GM12872 (cell line): ENCODE data around the gene SLIT1.

ENCODE experiments used
- TF ChIP-seq, protein P1 (sequence below): IDR thresholded peaks from 3 replicates; pipeline ENCODE4 v1.5.1; 2011; ENCODE audit warnings: low read depth, mild to moderate bottlenecking, low read length, moderate library complexity; ENCODE audit not compliant: insufficient read depth

The SLIT1 gene

DNA sequence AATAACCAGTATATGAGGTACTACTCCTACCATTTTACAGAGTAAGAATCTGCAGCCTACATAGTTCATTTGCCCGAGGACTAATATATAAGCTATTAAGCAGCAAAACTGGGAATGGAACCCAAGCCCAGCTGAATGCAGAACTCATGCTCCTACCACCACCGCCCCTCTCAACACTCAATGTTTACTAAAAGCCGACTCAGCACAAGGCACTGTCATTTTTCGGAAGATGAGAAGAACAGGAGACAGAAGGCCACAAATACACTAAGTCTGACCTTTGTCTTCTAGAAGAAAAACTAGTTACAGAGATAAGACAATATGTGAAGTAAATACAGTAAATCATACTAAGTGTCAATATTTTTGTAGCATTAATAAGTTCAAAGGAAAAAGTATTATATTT is 40.6 kb upstream of the SLIT1 start:
- TF ChIP-seq, protein P1, sequence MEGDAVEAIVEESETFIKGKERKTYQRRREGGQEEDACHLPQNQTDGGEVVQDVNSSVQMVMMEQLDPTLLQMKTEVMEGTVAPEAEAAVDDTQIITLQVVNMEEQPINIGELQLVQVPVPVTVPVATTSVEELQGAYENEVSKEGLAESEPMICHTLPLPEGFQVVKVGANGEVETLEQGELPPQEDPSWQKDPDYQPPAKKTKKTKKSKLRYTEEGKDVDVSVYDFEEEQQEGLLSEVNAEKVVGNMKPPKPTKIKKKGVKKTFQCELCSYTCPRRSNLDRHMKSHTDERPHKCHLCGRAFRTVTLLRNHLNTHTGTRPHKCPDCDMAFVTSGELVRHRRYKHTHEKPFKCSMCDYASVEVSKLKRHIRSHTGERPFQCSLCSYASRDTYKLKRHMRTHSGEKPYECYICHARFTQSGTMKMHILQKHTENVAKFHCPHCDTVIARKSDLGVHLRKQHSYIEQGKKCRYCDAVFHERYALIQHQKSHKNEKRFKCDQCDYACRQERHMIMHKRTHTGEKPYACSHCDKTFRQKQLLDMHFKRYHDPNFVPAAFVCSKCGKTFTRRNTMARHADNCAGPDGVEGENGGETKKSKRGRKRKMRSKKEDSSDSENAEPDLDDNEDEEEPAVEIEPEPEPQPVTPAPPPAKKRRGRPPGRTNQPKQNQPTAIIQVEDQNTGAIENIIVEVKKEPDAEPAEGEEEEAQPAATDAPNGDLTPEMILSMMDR = no peak

DNA sequence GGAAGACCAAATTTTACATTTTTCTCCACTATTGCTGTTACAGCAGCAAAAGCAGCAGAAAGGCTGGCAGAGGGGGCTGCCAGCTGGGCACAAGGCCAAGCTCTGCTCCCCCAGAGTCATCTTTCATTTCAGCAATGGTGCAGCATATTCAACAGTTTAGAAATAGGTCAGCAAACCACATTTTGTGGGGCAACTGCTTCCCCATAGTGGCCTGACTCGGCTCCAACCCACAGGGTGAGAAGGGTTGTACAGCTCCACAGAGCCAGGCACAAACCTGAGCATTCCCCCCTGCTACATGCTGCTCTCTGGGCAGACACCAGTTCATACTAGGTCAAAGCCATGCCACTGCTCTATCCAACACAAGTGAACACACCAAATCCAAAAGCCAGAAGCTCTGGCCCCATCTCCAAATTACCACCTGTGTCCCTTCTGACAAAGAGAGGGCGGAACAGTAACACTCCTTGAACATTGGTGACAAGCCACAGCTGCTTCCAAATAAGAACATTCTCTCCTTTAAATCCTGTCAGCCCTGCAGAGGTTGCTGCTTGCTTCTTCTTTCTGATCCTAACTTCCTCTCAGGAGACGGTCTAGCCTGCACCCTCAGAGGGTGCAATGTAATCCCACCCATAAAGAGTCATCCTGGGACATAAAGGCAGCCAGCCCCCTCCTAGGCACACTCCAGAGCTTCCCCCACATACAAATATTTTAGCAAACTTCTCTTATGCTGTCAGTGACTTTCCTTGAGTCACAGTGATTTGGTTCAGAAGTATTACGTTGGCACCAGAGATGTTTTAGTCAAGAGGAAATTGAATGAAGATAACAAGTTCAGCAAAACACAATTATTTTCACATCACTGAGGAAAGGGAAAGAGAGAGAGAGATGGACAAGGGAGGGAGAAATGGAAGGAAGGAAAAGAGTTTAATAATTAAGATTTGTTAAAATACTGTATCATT is 39.0 kb upstream of the SLIT1 start:
- TF ChIP-seq, protein P1 = no peak

DNA sequence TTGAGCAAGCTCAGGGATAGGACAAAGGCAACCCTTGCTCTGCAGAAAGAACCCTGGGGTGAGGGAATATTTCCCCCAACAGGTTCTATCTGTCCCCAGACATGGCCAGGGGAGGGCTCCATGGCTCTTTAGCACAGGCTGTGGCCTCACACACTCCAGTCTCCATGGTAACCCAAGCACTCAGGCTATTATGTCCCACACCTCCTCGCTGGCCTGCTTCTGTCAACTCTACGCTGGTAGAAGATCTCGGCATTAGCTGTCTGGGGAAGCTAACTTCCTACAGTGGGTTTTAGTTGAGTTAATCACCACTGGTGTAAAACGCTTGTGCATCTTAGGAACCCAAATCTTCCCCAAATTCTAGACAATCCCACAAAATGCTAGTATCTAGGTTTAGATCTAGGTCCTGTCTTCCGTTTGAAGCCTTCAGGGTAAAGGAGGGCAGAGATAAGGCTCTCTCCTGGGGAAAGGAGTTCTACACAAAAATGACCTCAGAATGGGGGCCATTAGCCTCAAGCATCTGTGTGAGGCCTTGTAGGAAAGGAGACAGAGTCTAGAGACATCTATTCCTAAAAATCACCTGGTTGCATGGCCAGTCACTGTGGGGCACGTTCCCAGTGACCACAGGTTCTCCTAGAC is 36.7 kb upstream of the SLIT1 start:
- TF ChIP-seq, protein P1 = no peak

DNA sequence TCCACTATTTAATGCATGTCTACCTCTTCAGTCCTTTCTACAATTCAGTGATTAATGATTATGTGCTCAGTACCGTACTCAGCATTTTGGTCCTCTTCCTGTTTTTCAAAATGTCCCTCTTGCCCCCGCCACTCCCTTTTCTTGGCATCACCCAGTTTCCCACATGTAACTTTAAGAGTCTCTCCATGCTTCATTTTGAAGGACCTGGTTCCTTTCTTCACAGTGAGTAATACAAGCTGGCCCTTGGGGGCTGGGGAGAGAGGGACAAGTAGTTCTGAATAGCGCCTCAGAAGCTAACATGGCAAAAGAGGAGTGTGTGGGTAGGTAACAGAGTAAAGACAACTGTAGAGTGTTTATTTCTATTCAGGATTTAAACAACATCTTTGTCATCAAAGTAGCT is 34.6 kb upstream of the SLIT1 start:
- TF ChIP-seq, protein P1 = no peak

DNA sequence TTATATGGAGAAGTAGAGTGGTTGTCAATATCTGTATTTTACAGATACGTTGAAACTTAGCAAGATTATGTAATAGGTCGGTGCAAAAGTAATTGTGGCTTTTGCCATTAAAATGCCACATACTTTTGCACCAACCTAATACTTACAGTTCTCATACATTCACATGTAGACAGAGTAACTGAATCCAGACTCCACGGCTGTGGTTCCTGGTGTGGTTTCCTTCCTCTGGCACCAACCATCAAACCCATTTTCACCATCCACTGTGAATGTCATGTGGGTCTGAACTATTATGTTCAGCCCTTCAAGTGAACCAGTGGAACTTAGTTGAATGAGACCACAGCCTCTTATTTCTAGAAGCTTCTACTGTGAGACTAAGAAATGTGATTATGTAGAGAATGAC is 31.5 kb upstream of the SLIT1 start:
- TF ChIP-seq, protein P1 = no peak

DNA sequence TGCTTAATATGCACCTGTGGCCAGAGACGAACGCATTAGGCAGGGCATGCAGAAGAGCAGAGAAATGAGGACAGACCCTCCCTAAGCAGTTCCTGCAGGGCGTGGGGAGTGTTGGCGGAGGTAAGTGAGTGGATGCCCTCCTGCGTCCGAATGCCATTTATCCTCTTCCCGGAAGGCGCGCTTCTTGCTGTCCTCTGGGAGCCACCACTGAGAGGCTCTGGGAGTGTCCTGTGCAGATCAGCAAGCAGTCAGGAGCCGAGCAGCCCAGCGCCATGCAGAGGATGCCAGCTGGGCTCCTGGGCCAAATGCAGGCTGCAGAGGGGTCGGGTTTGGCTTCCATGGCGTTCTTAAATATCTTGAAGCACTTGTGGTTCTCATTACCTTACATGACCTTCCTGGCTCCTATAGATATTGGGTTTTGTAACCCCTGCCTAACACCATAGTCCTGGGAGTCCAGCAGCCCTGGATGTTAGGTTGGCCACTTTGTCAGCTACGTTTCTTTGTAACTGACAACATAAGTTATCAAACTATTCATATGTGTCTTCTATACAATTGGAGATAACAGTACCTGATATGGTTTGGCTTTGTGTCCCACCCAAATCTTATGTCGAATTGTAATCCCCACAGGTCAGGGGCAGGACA is 30.0 kb upstream of the SLIT1 start:
- TF ChIP-seq, protein P1 = no peak

DNA sequence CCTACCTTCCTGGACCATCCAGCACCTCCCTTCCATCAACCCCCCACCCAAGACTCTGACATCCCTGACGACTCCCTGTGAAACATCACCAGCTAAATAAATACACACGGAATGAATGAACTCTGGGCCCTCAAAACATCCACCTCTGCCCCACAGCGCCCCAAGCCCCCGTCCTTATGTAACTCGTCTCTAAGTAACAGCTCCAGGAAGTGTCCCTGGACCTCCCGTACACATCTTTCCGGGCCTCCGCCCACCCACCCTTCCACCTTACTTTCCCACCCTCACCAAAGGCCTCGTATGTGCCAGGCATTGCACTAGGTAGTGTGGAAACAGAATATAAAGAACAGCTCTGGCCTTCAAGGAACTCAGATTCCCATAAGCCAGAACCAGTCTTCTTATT is 27.7 kb upstream of the SLIT1 start:
- TF ChIP-seq, protein P1 = no peak
